ENCODE data around the gene ANK3.

DNA sequence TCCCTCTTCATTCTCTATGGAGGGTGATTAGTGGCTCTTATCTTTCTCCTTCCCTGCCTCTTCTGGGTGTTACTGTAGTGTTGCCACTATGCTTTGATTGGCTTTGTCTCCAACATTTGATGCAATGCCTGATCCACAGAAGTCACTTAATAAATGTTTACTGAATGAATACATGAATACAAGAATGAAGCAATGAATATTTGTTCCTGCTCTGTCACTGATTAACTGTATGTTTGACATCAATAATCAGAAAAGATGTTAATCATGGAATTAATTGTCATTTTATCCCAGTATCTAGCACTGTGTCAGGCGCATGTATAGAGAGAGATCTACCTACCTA lies 4.3 kb downstream of the ANK3 start:
- TF ChIP-seq EZH2phosphoT487 (IDR thresholded peaks at IDR 0.05; ENCODE audit: unreplicated experiment) (no peak), EZH2 (IDR thresholded peaks at IDR 0.05; ENCODE audit: low read depth, unreplicated experiment) (no peak)
- TF ChIP-seq, protein P1, sequence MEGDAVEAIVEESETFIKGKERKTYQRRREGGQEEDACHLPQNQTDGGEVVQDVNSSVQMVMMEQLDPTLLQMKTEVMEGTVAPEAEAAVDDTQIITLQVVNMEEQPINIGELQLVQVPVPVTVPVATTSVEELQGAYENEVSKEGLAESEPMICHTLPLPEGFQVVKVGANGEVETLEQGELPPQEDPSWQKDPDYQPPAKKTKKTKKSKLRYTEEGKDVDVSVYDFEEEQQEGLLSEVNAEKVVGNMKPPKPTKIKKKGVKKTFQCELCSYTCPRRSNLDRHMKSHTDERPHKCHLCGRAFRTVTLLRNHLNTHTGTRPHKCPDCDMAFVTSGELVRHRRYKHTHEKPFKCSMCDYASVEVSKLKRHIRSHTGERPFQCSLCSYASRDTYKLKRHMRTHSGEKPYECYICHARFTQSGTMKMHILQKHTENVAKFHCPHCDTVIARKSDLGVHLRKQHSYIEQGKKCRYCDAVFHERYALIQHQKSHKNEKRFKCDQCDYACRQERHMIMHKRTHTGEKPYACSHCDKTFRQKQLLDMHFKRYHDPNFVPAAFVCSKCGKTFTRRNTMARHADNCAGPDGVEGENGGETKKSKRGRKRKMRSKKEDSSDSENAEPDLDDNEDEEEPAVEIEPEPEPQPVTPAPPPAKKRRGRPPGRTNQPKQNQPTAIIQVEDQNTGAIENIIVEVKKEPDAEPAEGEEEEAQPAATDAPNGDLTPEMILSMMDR (conservative IDR thresholded peaks at IDR 0.05; ENCODE audit: low read depth in 2 of 2), result no peak

Data from GM23338 (cell line).